Measurements from ENCODE around the gene AGBL1.

- no peak for TF ChIP-seq CTCF (IDR thresholded peaks at IDR 0.05)
- no peak for TF ChIP-seq POLR2A (IDR thresholded peaks at IDR 0.05)
Measured at GRCh38 chr15:86054338-86054737, 25.3 kb upstream of the AGBL1 start.
